Endodermal cell (in vitro differentiated cells): ENCODE measurements around the gene PTPA. TPM values are rescaled to one million over a fixed set of nuclear protein-coding genes. Genes with fewer than 3 reads are reported as not detected.

ENCODE experiments used
- DNase-seq: peaks from one replicate; pipeline ENCODE4 v3.0.0-alpha.2; 2017
- H3K27ac ChIP-seq: 2 replicates; pipeline ENCODE4 v1.5.1; 2013; ENCODE audit warnings: mild to moderate bottlenecking, low read depth, low read length, moderate library complexity
- H3K27me3 ChIP-seq: 2 replicates; pipeline ENCODE4 v1.6.1; 2013; ENCODE audit warnings: mild to moderate bottlenecking, low read length, moderate library complexity; ENCODE audit not compliant: insufficient read depth, control insufficient read depth, poor library complexity, severe bottlenecking
- H3K36me3 ChIP-seq: 2 replicates; pipeline ENCODE4 v1.7.0; 2013; ENCODE audit warnings: mild to moderate bottlenecking, low read length, moderate library complexity; ENCODE audit not compliant: control insufficient read depth, insufficient read depth
- H3K4me1 ChIP-seq: one replicate; pipeline ENCODE4 v1.7.0; 2013; ENCODE audit warnings: low read length; ENCODE audit not compliant: control insufficient read depth, insufficient read depth
- H3K4me3 ChIP-seq: 2 replicates; pipeline ENCODE4 v1.5.1; 2013; ENCODE audit warnings: mild to moderate bottlenecking, low read length, moderate library complexity
- H3K9ac ChIP-seq: 2 replicates; pipeline ENCODE4 v1.6.1; 2013; ENCODE audit warnings: mild to moderate bottlenecking, low read length, moderate library complexity; ENCODE audit not compliant: poor library complexity, severe bottlenecking; ENCODE audit errors: extremely low read depth
- H3K9me3 ChIP-seq: 2 replicates; pipeline ENCODE4 v1.6.1; 2013; ENCODE audit warnings: mild to moderate bottlenecking, low read length, moderate library complexity; ENCODE audit not compliant: control insufficient read depth
- H3K27ac Mint-ChIP-seq: 2 replicates; pipeline ENCODE4 v1.8.0; 2020; ENCODE audit warnings: mixed read lengths
- H3K27me3 Mint-ChIP-seq: 2 replicates; pipeline ENCODE4 v1.8.0; 2021; ENCODE audit warnings: mild to moderate bottlenecking, mixed read lengths; ENCODE audit not compliant: insufficient read depth
- H3K36me3 Mint-ChIP-seq: 2 replicates; pipeline ENCODE4 v1.8.0; 2020; ENCODE audit warnings: low read depth, mixed read lengths
- H3K4me1 Mint-ChIP-seq: 2 replicates; pipeline ENCODE4 v1.8.0; 2020; ENCODE audit warnings: mixed read lengths
- H3K4me3 Mint-ChIP-seq: 2 replicates; pipeline ENCODE4 v1.8.0; 2020; ENCODE audit warnings: mild to moderate bottlenecking, moderate library complexity, mixed read lengths
- H3K9me3 Mint-ChIP-seq: 2 replicates; pipeline ENCODE4 v1.8.0; 2020; ENCODE audit warnings: mild to moderate bottlenecking, mixed read lengths
- CTCF ChIP-seq: fragments of 200-600 bp; sonication (generic); conservative IDR thresholded peaks from 2 replicates; pipeline ENCODE4 v1.5.0; 2021; ENCODE audit warnings: antibody characterized with exemption, mild to moderate bottlenecking
- WGBS, 2 experiments: methylation state at CpG; one replicate each; pipeline versions ENCODE4 v1.1.5 to v1.1.7; 2013; ENCODE audit warnings: missing lambda C conversion rate in 2 of 2, mixed read lengths in 1 of 2; ENCODE audit not compliant: insufficient coverage in 1 of 2, insufficient read length in 1 of 2; 5-methylcytosine and 5-hydroxymethylcytosine counted together
- total RNA-seq, 2 donors: library from RNA; stranded (reverse); fragmentation: NEBNext Ultra II Directional in 1 of 2; extraction: Animal tissue kit (Norgen Biotek cat#: 25700) in 1 of 2; gene quantifications; 2 replicates in 1 of 2; 3 replicates in 1 of 2; pipeline ENCODE4 v1.2.1, GENCODE V29; 2021

The PTPA gene
- total RNA-seq, 2 donors from 2014 or later: 134 to 139 TPM

GRCh38 chr9:129102095-129102525 lies 9.1 kb upstream of the PTPA start:
- Mint-ChIP-seq H3K4me3 (no peak overlapping the region), H3K36me3 (peaks cover 6% of the 10 kb centered on the region), H3K27ac (no peak overlapping the region), H3K9me3 (no peaks in the 10 kb centered on the region), H3K4me1 (no peaks in the 10 kb centered on the region), H3K27me3 (peaks cover 12% of the 10 kb centered on the region)
- H3K4me1 ChIP-seq: no peaks in the 10 kb centered on the region
- no peaks in the 10 kb centered on the region for H3K36me3 ChIP-seq
- H3K27ac ChIP-seq: no peak overlapping the region
- H3K4me3 ChIP-seq: no peak overlapping the region
- no peak for TF ChIP-seq CTCF
- 94 to 100% methylated on average over 9 to 13 of the region's 13 CpGs for WGBS, 2 experiments
- H3K9me3 ChIP-seq: no peaks in the 10 kb centered on the region
- H3K9ac ChIP-seq: no peak overlapping the region
- DNase-seq: no peak
- H3K27me3 ChIP-seq: no peaks in the 10 kb centered on the region

GRCh38 chr9:129102791-129103594 lies 8.2 kb upstream of the PTPA start:
- H3K4me1 Mint-ChIP-seq: no peaks in the 10 kb centered on the region

GRCh38 chr9:129103595-129103965 lies 7.6 kb upstream of the PTPA start:
- Mint-ChIP-seq H3K4me1 (no peaks in the 10 kb centered on the region), H3K36me3 (peaks cover 3% of the 10 kb centered on the region), H3K4me3 (no peak overlapping the region), H3K27ac (no peak overlapping the region), H3K27me3 (peaks cover 18% of the 10 kb centered on the region), H3K9me3 (no peaks in the 10 kb centered on the region)
- no peak for TF ChIP-seq CTCF
- no peaks in the 10 kb centered on the region for H3K9me3 ChIP-seq
- H3K9ac ChIP-seq: no peak overlapping the region
- DNase-seq: no peak
- no peak overlapping the region for H3K4me3 ChIP-seq
- no peaks in the 10 kb centered on the region for H3K36me3 ChIP-seq
- H3K27me3 ChIP-seq: no peaks in the 10 kb centered on the region
- no peak overlapping the region for H3K27ac ChIP-seq
- WGBS, 2 experiments: 91 to 95% methylated on average over 3 to 4 of the region's 4 CpGs
- H3K4me1 ChIP-seq: no peaks in the 10 kb centered on the region

More at GRCh38 chr9:129102791-129103594, 8.2 kb upstream of the PTPA start:
- Mint-ChIP-seq H3K27me3 (peaks cover 14% of the 10 kb centered on the region), H3K4me3 (no peak overlapping the region), H3K9me3 (no peaks in the 10 kb centered on the region), H3K36me3 (peaks cover 3% of the 10 kb centered on the region), H3K27ac (no peak overlapping the region)
- peak; percentile 82 for TF ChIP-seq CTCF
- WGBS, 2 experiments: 42 to 57% methylated on average over 7 to 14 of the region's 14 CpGs
- no peaks in the 10 kb centered on the region for H3K27me3 ChIP-seq
- DNase-seq: peak; percentile 90
- no peak overlapping the region for H3K4me3 ChIP-seq
- no peak overlapping the region for H3K9ac ChIP-seq
- no peaks in the 10 kb centered on the region for H3K9me3 ChIP-seq
- no peaks in the 10 kb centered on the region for H3K4me1 ChIP-seq
- H3K36me3 ChIP-seq: no peaks in the 10 kb centered on the region
- no peak overlapping the region for H3K27ac ChIP-seq
